CD1c-positive myeloid dendritic cell (primary cell): ENCODE data around the gene CLEC16A.
A peak's percentile ranks its signal among the peaks of the same experiment; 100 is the strongest.

Experiments
- DNase-seq: peaks from one replicate; pipeline ENCODE4 v3.0.0-alpha.2; 2016; ENCODE audit errors: extremely low spot score

Gene CLEC16A, protein sequence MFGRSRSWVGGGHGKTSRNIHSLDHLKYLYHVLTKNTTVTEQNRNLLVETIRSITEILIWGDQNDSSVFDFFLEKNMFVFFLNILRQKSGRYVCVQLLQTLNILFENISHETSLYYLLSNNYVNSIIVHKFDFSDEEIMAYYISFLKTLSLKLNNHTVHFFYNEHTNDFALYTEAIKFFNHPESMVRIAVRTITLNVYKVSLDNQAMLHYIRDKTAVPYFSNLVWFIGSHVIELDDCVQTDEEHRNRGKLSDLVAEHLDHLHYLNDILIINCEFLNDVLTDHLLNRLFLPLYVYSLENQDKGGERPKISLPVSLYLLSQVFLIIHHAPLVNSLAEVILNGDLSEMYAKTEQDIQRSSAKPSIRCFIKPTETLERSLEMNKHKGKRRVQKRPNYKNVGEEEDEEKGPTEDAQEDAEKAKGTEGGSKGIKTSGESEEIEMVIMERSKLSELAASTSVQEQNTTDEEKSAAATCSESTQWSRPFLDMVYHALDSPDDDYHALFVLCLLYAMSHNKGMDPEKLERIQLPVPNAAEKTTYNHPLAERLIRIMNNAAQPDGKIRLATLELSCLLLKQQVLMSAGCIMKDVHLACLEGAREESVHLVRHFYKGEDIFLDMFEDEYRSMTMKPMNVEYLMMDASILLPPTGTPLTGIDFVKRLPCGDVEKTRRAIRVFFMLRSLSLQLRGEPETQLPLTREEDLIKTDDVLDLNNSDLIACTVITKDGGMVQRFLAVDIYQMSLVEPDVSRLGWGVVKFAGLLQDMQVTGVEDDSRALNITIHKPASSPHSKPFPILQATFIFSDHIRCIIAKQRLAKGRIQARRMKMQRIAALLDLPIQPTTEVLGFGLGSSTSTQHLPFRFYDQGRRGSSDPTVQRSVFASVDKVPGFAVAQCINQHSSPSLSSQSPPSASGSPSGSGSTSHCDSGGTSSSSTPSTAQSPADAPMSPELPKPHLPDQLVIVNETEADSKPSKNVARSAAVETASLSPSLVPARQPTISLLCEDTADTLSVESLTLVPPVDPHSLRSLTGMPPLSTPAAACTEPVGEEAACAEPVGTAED

DNA sequence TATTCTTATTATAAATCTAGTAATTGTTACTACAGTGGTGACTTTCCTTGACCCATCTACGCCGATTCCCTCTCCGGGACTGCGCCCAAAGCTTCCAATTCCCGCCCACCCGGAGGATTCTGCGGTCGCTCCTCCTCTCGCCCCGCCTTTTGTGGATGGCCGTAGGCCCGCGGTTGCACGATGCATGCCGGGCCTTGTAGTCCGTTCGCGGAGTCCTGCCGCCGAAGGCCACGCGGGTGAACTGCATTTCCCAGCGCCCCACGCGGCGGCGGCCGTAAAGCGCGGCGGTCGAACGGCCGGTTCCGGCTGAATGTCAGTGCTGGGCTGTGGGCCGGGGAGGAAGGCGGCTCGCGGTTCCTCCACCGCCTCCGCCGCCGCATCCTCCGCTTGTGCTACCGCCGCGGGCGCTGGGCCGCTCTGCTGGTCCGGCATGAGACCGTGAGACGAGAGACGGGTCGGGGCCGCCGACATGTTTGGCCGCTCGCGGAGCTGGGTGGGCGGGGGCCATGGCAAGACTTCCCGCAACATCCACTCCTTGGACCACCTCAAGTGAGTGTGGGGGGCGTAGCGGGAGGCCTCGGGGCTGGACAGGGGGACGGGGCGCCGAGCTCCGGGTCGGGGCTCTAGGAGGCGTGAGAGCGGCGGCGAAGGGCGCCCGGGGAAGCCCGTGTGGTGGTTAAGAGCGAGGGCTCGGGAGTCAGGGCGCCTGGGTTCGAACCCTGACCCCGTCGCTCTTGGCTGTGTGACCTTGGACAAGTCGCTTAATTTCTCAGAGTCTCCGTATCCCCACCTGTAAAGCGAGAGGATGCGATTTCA lies at the start of gene CLEC16A:
CLEC16A (plus strand) TSS at position 316 of the 816 bp plus-strand sequence; CDS start at position 470, 154 bp downstream.
- DNase-seq: peak; percentile 98

DNA sequence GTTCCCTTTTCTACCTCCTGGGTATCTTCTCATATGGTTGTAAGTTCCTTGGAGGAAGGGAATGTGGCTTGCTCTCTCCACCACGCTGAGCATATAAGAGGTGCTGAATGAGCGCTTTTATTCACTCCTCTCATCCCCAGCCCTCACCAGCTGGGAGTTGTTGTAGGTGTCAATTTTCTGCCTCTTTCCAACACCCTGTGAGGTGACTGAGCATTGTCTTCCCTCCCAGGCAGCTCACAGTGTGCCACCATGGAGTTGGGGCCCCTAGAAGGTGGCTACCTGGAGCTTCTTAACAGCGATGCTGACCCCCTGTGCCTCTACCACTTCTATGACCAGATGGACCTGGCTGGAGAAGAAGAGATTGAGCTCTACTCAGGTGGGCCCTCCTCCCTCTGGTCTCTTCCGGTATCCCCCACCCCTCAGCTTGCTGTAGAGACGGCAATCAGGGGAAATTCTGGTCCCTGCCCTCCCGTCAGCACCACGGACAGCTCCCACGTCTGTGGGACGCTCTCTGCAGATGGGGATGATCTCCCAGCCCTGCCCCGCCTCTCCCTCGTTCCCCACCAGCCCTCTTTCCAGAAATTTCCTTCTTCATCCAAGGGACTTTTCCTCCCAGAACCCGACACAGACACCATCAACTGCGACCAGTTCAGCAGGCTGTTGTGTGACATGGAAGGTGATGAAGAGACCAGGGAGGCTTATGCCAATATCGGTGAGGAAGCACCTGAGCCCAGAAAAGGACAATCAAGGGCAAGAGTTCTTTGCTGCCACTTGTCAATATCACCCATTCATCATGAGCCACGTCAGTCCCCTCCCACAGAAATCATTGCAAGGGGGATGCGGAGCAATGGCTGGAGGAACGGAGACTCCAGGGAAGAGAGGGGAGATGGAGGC lies 49.1 kb upstream of the CLEC16A start:
- DNase-seq: no peak

DNA sequence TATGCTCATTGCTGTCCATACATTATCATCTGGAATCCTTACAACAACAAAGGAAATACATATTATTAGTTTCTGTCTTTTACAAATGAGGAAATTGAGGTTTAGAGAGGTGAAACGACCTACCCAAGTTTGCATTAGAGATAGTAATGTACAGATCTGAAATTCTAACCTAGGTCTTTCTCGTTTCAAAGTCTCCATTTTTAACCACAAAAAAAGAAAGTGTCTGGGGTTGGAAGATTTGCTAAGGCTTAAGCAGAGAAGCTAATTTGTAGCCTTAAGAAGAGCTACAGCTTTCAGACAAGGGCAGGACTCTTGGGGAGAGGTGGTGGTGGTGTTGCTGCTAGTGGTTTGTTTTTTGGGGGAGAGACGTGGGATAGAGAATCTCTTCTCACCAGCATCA lies 48.2 kb upstream of the CLEC16A start:
- no peak for DNase-seq

DNA sequence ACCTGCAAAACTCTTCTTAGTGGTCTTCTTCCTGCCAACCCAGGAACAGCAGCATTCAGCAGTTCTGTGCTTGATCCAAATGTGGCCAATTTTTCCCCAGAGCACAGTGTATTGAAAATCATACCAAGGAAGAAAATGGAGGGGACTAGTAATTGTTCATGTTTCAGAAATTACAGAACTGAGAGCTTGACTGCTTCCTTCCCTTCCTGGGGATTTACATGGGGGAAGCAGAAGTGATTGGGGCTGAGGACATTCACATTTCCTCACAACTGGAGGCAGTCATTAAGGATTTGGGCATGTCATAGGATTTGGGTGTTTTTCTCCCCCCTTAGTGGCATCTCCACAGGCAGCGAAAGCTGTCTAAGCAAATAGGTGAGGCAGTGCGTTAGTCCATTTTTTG lies 47.6 kb upstream of the CLEC16A start:
- peak; percentile 84 for DNase-seq

DNA sequence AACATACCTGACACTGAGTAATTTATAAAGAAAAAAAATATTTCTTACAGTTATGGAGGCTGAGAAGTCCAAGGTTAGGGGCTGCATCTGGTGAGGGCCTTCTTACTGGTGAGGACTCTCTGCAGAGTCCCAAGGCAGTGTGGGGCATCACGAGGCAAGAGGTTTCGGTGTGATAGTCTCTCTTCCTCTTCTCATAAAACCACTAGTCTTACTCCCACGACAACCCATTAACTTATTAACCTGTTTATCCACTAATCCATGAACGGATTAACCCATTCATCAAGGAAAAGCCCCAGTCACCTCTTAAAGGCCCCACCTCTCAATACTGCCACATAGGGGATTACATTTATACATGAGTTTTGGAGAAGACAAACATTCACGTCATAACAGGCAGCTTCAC lies 47.2 kb upstream of the CLEC16A start:
- DNase-seq: peak; percentile 78

DNA sequence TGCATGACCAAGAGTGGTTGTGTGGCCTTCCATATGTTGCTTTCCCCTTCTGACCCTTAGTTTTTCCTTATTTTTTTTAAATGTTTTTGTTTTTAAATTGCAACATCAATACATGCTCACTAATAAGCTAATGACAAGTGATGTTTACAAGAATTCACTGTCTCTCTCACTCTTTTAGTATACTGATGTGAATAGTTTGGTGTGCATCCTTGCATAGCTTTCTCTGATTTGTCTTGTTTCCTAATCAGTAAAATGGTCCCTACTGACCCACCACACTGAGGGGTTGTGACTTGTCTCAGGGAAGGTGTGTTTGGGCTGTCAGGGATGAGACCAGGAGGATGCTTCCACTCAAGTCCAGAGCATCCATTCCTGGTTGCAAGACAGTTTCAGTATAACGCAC lies 41.4 kb upstream of the CLEC16A start:
- no peak for DNase-seq

DNA sequence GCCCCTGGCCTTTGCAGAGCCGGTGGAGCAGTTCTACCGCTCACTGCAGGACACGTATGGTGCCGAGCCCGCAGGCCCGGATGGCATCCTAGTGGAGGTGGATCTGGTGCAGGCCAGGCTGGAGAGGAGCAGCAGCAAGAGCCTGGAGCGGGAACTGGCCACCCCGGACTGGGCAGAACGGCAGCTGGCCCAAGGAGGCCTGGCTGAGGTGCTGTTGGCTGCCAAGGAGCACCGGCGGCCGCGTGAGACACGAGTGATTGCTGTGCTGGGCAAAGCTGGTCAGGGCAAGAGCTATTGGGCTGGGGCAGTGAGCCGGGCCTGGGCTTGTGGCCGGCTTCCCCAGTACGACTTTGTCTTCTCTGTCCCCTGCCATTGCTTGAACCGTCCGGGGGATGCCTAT lies 37.9 kb upstream of the CLEC16A start:
- DNase-seq: no peak

DNA sequence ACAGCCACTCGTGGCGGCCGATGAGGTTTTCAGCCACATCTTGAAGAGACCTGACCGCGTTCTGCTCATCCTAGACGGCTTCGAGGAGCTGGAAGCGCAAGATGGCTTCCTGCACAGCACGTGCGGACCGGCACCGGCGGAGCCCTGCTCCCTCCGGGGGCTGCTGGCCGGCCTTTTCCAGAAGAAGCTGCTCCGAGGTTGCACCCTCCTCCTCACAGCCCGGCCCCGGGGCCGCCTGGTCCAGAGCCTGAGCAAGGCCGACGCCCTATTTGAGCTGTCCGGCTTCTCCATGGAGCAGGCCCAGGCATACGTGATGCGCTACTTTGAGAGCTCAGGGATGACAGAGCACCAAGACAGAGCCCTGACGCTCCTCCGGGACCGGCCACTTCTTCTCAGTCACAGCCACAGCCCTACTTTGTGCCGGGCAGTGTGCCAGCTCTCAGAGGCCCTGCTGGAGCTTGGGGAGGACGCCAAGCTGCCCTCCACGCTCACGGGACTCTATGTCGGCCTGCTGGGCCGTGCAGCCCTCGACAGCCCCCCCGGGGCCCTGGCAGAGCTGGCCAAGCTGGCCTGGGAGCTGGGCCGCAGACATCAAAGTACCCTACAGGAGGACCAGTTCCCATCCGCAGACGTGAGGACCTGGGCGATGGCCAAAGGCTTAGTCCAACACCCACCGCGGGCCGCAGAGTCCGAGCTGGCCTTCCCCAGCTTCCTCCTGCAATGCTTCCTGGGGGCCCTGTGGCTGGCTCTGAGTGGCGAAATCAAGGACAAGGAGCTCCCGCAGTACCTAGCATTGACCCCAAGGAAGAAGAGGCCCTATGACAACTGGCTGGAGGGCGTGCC lies 37.2 kb upstream of the CLEC16A start:
- DNase-seq: no peak

DNA sequence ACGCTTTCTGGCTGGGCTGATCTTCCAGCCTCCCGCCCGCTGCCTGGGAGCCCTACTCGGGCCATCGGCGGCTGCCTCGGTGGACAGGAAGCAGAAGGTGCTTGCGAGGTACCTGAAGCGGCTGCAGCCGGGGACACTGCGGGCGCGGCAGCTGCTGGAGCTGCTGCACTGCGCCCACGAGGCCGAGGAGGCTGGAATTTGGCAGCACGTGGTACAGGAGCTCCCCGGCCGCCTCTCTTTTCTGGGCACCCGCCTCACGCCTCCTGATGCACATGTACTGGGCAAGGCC lies 36.7 kb upstream of the CLEC16A start:
- no peak for DNase-seq

DNA sequence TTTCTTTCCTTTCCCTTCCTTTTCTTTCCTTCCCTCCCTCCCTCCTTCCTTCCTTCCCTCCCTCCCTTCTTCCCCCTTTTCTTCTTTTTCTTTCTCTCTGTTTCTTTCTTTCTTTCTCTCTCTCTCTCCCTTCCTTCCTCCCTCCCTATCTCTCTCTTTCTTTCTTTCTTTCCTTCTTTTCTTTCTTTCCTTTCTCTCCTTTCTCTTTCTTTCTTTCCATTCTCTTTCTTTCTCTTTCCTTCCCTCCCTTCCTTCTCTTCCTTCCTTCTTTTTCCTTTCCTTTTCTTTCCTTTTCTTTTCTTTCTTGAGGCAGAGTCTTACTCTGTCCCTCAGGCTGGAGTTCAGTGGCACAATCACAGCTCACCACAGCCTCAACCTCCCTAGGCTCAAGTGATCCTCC lies 33.1 kb upstream of the CLEC16A start:
- DNase-seq: no peak

DNA sequence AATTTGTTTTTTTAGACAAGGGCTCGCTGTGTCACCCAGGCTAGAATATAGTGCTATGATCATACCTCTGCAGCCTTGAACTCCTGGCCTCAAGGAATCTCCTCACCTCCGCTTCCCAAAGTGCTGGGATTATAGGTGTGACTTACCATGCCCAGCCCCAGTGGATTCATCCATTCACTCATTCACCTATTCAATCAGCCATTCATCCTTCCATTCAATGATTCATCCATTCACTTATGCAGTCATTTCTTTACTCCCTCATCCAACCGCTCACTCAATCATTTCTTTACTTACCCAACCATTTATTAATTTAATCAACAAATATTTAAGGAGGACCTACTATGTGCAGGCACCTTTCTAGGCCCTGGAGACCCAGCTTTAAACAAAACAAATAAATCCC lies 27.8 kb upstream of the CLEC16A start:
- DNase-seq: no peak

DNA sequence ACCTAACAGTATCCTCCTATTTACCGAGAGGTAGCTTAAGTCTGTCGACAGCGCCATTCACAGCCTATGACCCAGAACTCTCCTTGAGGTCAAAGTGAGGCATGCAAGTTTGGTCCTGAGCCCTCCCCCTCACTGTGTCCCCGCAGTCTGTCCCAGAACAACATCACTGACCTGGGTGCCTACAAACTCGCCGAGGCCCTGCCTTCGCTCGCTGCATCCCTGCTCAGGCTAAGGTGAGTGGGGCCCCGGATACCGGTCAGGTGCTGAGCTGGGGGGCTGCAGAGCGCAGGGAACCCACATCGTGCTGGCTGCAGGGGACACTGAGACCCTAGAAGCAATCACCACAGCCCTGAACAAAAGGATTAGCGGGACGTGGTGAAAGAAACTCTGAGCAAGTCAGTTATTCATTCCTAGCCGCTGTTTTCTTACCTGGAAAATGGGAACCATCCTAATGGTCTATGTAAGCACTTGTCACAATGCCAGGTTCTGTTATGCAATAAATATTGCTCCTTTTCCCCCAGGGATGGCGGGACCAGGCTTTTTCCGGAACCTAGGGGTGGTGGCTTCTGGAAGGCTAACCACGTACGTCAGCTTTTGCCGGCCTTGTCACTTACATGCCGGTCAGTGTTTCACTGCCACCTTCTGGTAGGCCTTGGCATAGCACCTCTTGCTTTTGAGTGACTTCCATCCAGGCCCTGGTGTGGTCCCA lies 25.9 kb upstream of the CLEC16A start:
- peak; percentile 92 for DNase-seq

DNA sequence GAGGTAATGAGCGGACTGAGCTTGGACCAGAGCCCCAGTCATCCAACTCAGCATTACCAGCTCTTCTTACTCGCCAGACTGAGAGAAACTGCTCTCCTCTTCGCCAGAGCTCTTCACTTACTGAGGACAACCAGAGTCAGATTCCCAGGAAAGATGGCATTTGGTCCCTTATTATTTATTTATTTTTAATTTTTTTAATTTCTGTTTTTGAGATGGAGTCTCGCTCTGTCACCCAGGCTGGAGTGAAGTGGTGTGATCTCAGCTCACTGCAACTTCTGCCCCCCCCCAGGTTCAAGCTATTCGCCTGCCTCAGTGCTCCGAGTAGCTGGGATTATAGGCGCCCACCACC lies 25.4 kb upstream of the CLEC16A start:
- no peak for DNase-seq

DNA sequence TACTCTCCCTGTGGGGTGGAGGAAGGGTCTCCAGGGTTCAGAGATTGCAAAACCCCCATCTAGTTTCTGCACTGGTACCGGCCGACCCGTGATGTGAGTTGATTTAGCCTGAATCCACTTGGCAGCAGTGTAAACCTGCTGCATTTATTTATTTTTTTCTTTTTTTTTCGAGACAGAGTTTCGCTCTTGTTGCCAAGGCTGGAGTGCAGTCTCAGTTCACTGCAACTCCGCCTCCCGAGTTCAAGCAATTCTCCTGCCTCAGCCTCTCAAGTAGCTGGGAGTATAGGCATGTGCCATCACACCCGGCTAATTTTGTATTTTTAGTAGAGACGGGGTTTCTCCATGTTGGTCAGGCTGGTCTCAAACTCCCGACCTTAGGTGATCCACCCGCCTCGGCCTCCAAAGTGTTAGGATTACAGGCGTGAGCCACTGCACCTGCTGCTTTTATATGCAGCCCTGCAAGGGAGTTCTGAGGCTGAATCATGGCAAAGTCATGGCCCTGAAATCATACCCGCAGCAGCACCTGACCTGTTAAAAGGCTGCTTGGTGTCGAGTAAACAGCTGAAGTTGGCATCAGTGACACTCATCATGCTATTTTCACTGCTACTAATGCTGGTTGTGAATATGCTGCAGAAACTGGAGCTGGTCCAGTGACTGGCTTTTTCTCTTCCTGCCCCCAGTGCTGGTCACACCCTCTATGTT lies 23.5 kb upstream of the CLEC16A start:
- no peak for DNase-seq

DNA sequence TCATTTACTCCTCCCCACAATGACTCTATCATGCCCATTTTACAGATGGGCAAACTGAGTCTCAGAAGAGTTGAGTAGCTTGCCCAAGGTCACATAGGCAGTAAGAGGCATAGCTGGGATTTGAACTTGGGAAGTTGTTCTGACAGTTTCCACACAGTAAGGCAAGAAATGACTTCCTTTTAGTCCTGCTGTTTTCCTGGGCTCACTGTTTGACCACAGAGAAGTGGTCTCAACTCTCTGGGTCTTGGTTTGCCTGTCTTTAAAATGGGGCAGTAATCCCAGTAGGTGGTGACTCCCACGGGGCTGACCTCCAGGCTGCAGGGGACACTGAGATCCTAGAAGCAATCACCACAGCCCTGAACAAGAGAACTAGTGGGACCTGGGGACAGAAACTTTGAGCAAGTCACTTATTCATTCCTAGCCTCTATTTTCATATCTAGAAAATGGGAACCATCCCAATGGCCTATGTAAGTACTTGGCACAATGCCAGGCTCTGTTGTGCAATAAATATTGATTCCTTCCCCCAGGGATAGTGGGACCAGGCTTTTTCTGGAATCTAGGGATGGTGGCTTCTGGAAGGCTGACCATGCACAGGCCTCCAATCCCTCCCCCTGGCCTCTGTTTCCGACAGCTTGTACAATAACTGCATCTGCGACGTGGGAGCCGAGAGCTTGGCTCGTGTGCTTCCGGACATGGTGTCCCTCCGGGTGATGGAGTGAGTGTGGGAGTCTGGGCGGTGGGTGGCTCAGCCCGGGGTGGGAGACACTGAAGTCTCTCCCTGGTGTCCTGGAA lies 22.6 kb upstream of the CLEC16A start:
- peak; percentile 70 for DNase-seq

DNA sequence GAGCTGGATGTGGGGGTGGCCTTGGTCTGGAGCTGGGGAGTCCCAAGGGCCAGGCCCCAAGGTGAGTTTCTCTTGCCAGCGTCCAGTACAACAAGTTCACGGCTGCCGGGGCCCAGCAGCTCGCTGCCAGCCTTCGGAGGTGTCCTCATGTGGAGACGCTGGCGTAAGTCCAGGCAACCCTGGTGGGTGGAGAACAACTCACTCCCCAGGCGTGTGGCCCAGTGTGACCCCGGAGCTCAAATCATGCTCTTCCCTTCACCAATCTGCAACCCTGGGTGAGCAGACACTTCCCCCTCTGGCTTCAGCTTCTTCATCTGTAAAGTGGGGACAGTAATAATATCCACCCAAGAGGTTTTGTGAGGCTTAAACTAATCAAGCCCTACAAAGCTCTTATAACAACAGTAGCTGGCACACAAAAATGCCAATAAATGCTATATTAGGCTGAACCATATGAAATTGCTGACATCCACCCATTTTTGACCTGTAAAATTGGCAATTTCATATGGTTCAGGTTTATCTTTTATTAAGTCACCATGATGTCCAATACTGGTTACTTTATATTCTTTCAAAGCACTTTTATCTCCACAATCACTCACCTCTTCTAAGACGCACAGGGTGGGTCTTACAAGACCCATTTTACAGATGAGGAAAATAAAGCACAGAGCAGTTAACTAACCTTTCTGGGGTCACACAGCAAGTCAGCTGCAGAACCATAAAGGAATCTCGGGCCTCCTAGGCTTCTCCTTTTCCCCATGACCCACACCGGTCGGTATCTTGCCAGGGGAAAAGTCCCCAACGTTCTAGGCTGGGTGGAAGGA lies 21.8 kb upstream of the CLEC16A start:
- DNase-seq: peak; percentile 79

DNA sequence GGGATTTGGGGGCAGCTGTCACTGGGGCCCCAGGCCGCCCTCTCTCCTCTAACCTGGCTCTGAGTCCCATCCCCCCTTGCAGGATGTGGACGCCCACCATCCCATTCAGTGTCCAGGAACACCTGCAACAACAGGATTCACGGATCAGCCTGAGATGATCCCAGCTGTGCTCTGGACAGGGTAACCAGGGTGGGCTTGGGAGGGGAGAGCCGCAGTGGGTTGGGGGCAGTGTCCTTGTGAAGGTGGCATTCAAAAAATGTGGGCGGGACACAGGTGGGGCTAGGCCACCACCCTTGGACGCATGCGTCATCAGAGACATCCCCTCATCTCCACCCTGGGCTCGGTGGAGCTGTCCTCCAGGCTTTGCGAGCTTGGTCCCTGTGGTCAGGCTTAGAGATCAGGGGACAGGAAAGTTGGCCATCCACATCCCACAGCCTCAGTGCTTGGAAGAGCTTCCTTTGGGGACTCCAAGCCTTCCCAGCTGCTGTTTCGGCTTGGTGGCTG lies 21.2 kb upstream of the CLEC16A start:
- no peak for DNase-seq
